Stomach smooth muscle (tissue), 2 donors: ENCODE results near the gene KIFC1.
"Not testable (repeated sequence)": the region's sequence is repeated elsewhere in the genome, so short reads cannot be mapped to it uniquely, and the experiment has no call there.

Experiments
- H3K27ac ChIP-seq: one replicate; pipeline ENCODE4 v1.7.0; 2013; ENCODE audit warnings: mild to moderate bottlenecking, low read length, inconsistent platforms
- H3K27me3 ChIP-seq, 2 donors: one replicate each; pipeline ENCODE4 v1.7.0; 2013; ENCODE audit warnings: low read length in 2 of 2; ENCODE audit not compliant: insufficient read depth in 2 of 2, control insufficient read depth in 1 of 2
- H3K36me3 ChIP-seq, 2 donors: one replicate each; pipeline ENCODE4 v1.7.0; 2013; ENCODE audit warnings: low read length in 2 of 2; ENCODE audit not compliant: control insufficient read depth in 2 of 2, insufficient read depth in 2 of 2
- H3K4me1 ChIP-seq: one replicate; pipeline ENCODE4 v1.7.0; 2013; ENCODE audit warnings: low read length; ENCODE audit not compliant: control insufficient read depth, insufficient read depth
- H3K4me3 ChIP-seq, 2 donors: one replicate each; pipeline ENCODE4 v1.7.0; 2013; ENCODE audit warnings: low read length in 2 of 2
- H3K9ac ChIP-seq, 2 donors: one replicate each; pipeline ENCODE4 v1.7.0; 2013; ENCODE audit warnings: low read length in 2 of 2, mild to moderate bottlenecking in 1 of 2
- H3K9me3 ChIP-seq, 2 donors: one replicate each; pipeline ENCODE4 v1.7.0; 2013; ENCODE audit warnings: low read length in 2 of 2; ENCODE audit not compliant: control insufficient read depth in 2 of 2
- donor health status: healthy.
- donor health status: Pancreatic carcinoma.

KIFC1 gene

DNA sequence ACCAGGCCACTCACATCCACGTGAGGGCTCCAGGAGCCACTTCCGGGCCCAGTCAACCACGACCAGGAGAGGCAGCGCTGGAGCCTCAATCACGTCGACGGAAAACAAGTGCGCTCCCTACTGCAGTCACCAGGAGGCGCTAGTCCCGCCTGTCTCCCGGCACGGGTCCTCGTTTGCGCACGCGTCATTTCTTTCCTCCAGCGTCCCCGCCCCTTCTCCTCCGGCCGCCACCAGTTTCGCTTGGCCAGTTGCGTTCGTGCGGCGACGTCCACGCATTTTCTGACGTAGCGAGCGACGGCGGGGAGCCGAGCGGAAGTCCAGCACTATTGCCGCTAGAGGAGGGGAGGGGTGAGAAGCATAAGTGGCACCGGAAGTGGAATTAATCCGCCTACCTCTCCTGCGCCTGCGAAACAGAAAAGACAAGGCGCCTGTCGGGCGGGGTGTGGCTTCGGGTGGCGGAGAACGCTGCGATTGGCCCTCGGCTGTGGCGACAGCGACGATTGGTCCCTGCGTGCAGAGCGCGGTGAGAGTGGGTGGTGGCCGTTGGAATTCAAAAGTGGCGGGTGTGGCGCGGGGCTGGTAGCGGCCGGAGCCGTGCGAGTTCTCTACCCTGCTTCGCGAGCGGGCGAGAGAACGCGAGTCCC, at the start of gene KIFC1:
KIFC1 (plus strand) TSS at position 546 of the 644 bp plus-strand sequence. CDS start 163 bp downstream, outside the sequence.
- peak within 1 kb of the TSS; percentile 96 for H3K27ac ChIP-seq
- no peaks in the 10 kb centered on the region for H3K9me3 ChIP-seq
- H3K9ac ChIP-seq = peak within 1 kb of the TSS; percentile 81 to 86
- peak within 1 kb of the TSS; percentile 66 to 78 for H3K4me3 ChIP-seq
- H3K27me3 ChIP-seq = no peaks in the 10 kb centered on the region
- H3K4me1 ChIP-seq = peaks cover 8% of the 10 kb centered on the region
- H3K36me3 ChIP-seq = no peaks in the 10 kb centered on the region

DNA sequence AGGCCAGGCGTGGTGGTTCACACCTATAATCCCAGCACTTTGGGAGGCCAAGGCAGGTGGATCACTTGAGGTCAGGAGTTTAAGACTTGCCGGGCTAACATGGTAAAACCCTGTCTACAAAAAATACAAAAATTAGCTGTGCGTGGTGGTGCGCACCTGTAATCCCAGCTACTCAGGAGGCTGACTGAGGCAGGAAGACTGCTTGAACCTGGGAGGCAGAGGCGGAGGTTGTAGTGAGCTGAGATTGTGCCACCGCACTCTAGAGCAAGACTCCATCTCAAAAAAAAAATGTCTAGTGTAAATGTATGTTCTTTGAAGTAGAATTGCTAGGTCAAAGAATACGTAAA, 48.0 kb upstream of the KIFC1 start:
- not testable (repeated sequence) for H3K4me3 ChIP-seq, H3K4me1 ChIP-seq, H3K27ac ChIP-seq, H3K36me3 ChIP-seq, H3K27me3 ChIP-seq, H3K9ac ChIP-seq, H3K9me3 ChIP-seq

GRCh38 chr6:33343953-33344611, 47.5 kb upstream of the KIFC1 start:
- no peaks in the 10 kb centered on the region for H3K27me3 ChIP-seq
- no peak overlapping the region for H3K4me3 ChIP-seq
- H3K9me3 ChIP-seq = no peaks in the 10 kb centered on the region
- peaks cover 4% of the 10 kb centered on the region for H3K4me1 ChIP-seq
- H3K36me3 ChIP-seq = no peaks in the 10 kb centered on the region
- no peak overlapping the region for H3K9ac ChIP-seq
- H3K27ac ChIP-seq = no peak overlapping the region

DNA sequence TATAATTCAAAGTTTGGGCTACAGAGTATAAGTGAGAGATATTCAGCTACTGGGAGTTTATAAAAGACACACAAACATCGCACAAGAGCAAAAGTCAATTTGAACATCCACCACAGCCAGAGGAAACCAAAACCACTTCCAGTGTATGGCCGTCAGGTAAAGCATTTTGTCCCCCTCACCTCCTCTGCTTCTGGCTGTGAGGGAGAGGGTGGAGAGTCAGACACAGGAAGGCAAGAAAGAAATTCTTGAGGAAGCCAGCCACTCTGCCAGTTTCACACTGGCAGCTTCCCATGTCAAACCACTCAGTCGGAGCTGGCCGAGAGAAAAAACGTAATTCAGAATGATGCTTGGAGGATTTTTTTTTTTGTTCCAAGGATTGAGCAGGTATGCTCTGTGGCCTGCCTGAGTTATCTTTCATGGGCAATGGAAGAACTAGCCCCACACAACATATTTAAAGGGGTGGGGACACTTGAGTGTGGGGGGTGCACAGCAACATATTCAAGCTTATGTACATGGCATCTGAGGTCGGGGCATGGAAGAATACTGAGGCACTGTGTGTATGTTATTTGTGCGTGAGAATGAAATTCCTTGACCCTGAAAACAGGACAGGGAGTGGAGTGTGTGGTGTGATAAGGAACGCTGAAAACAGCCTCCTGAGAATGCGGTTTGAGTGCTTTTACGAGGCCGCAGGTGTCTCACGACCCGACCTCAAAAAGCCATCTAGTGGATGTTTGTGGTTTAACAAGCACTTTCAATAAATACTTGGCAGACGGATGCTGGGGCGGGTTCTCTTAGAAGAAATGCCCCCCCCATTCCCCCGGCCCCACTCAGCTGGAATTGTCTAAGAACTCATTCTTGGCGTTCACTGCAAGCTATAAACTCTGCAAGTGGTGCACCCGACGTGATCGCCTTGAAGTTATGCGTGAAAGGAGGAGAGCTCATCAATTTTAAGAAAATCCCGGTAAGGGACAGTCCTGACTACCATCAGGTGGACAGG, 46.6 kb upstream of the KIFC1 start:
- Histone ChIP-seq H3K9me3 (no peaks in the 10 kb centered on the region), H3K27ac (no peak overlapping the region), H3K27me3 (no peaks in the 10 kb centered on the region), H3K36me3 (no peaks in the 10 kb centered on the region), H3K4me1 (peaks cover 4% of the 10 kb centered on the region), H3K4me3 (peak overlapping the region; percentile 7 to 49), H3K9ac (peak overlapping the region in 1 of 2 donors; percentile 42)

DNA sequence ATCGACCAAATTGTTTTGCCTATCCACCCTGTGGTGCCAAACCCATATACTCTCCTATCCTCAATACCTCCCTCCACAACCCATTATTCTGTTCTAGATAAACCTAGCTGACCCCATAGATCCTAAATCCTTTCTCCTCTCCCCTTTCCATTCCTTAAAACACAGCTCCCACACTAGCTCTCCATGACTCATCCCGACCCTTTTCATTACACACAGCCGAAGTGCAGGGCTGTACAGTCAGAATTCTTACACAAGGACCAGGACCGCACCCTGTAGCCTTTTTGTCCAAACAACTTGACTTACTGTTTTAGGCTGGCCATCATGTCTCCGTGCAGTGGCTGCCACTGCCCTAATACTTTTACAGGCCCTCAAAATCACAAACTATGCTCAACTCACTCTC, 44.7 kb upstream of the KIFC1 start:
- not testable (repeated sequence) for H3K27me3 ChIP-seq, H3K27ac ChIP-seq, H3K4me3 ChIP-seq, H3K4me1 ChIP-seq, H3K9me3 ChIP-seq, H3K36me3 ChIP-seq, H3K9ac ChIP-seq

DNA sequence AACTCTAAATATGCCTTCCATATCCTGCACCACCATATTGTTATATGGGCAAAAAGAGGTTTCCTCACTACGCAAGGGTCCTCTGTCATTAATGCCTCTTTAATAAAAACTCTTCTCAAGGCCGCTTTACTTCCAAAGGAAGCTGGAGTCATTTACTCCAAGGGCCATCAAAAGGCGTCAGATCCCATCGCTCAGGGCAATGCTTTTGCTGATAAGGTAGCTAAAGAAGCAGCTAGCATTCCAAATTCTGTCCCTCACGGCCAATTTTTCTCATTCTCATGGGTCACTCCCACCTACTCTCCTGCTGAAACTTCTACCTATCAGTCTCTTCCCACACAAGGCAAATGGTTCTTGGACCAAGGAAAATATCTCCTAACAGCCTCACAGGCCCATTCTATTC, 43.8 kb upstream of the KIFC1 start:
- H3K9ac ChIP-seq = no peak overlapping the region
- no peaks in the 10 kb centered on the region for H3K36me3 ChIP-seq
- H3K4me1 ChIP-seq = peaks cover 4% of the 10 kb centered on the region
- H3K27me3 ChIP-seq = no peaks in the 10 kb centered on the region
- H3K9me3 ChIP-seq = no peaks in the 10 kb centered on the region
- no peak overlapping the region for H3K27ac ChIP-seq
- no peak overlapping the region for H3K4me3 ChIP-seq

DNA sequence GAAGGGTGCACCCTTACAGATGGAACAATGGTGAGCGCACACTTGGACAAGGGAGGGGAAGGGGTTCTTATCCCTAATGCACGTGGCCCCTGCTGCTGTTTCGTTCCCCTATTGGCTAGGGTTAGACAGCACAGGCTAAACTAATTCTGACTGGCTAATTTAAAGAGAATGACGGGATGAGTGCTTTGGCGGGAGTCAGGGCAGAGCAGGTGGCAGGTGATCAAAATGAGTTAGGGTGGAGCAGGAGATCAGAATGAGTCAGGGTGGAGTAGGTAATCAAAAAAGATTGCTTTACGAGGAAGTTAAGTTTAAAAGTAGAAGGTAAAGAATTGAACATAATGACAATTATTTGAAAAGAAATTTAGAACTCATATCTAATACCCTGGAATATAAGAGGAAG, 35.8 kb upstream of the KIFC1 start:
- H3K27me3 ChIP-seq, H3K4me3 ChIP-seq, H3K27ac ChIP-seq, H3K9ac ChIP-seq, H3K9me3 ChIP-seq, H3K4me1 ChIP-seq, H3K36me3 ChIP-seq: not testable (repeated sequence)

DNA sequence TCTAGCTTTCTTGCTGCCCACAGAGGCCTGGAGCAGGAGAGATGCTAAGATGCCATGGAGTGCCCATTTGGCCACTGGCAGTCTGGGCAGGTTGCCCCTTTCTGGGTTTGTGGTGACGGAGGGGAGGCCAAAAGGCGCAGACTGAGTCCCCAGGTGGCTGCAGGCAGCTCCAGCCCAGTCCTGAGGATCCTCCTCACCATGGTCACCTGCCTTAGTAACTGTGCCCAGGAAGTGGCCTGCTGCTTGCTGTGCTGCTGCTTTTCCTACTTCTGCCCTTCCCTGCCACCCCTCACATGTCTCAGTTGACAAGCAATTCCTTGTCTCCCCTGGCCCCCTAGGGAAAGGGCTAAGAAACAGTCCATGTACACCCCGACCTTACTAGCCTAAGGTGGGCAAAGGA, 35.3 kb upstream of the KIFC1 start:
- Histone ChIP-seq H3K4me1 (no peaks in the 10 kb centered on the region), H3K9ac (no peak overlapping the region), H3K27ac (no peak overlapping the region), H3K4me3 (no peak overlapping the region), H3K36me3 (no peaks in the 10 kb centered on the region), H3K27me3 (peaks cover 0 to 5% of the 10 kb centered on the region in 2 donors), H3K9me3 (no peaks in the 10 kb centered on the region)

GRCh38 chr6:33357160-33357871, 34.3 kb upstream of the KIFC1 start:
- not testable (repeated sequence) for H3K36me3 ChIP-seq, H3K4me1 ChIP-seq, H3K27ac ChIP-seq, H3K27me3 ChIP-seq, H3K4me3 ChIP-seq, H3K9me3 ChIP-seq, H3K9ac ChIP-seq

DNA sequence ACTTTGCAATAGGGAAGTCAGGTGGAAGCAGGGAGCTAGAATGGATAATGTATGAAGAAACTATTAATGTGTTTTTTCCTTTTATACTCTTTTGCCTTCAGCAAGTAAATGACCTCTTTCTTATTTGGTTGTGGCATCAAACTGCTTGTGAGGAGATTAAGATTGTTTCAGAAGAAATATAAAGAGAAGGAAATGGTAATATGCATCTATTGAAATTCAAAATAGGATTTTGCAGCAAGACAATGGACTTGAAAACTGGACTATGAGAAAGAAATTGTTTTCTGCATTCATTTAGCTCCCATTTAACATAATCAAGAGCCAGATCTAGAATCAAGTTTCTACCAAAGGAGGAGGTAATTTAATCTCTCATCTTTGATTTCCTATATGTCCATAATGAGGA, 32.3 kb upstream of the KIFC1 start:
- H3K4me1 ChIP-seq = no peaks in the 10 kb centered on the region
- H3K36me3 ChIP-seq = no peaks in the 10 kb centered on the region
- no peak overlapping the region for H3K4me3 ChIP-seq
- H3K27ac ChIP-seq = no peak overlapping the region
- no peak overlapping the region for H3K9ac ChIP-seq
- H3K27me3 ChIP-seq = peaks cover 0 to 5% of the 10 kb centered on the region in 2 donors
- H3K9me3 ChIP-seq = no peaks in the 10 kb centered on the region
